ENCODE results near the gene MDH2. TPM values are rescaled to one million over a fixed set of nuclear protein-coding genes. Genes with fewer than 3 reads are reported as not detected.

MDH2 gene
- total and polyA plus RNA-seq, 2 of the 8 experiments (the other 6 are each of a cell fraction or from before 2014, with no cell fraction given) = 203 to 254 TPM

DNA sequence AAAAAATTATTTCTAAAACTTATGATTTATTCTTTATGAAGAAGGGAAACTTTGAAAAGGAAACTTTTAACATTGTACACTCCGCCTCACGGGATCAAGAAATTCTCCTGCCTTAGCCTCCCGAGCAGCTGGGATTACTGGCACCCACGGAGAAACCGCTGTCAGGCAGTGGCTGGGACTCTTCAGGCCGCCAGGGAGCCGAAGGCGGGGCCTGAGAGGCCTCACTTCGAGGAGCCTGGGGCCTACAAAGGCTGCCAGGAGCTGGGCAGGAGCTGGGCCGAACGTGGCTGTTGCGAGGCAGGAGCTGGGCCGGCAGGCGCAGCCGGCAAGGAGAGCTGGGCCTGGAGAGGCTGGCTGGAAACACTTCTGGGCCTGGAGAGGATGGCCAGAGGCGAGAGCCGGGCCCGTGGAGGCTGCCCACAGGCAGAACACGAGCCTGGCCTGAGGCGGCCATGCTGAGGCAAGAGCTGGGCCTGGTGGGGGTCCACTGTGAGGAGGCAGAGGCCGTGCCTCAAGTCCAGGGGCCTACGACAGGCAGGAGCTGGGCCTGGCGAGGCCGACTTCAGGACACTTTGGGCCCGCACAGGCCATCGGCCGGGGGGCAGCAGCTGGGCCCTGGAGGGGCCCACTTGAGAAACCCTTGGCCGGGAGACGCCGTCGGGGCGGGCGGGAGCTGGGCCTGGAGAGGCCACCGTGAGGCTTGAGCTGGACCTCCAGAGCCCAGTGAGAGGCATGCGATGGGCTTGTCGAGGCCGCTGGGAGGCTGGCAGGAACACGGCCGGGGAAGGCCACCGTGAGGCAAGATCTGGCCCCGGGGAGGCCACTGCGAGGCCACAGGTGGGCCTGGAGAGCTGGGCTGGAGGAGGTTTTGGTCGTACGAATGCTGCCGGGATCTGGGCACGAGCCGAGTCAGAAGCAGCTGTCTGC lies 23.7 kb downstream of the MDH2 start:
- POLR2A ChIA-PET (ENCODE audit: partially characterized antibody) = interaction anchor here (1.1 to 10.6 kb wide), 4 partner anchors 10 to 92 kb away, joined by 3 to 127 read pairs (median 3); partner anchors contain the start of genes MDH2 and STYXL1

More for the DNA sequence above, 23.7 kb downstream of the MDH2 start:
- Histone ChIP-seq H4K91ac (replicated peaks; ENCODE audit: insufficient read length, low read length) (no peak overlapping the region), H3K9ac (replicated peaks in 1 of 4; ENCODE audit: extremely low read depth in 1 of 4, low read depth in 3 of 4, low read length in 3 of 4) (0 out of 7 replicates have a peak overlapping the region, but pooled peaks of 1 of the 4 experiments have one; percentile 9), H2BK12ac (ENCODE audit: low read depth, low read length) (no peak overlapping the region), H3K4me2 (ENCODE audit: insufficient read depth in 1 of 2, low read depth in 2 of 2, low read length in 2 of 2) (no peak overlapping the region), H2BK5ac (ENCODE audit: low read depth, low read length) (no peak overlapping the region), H3K79me1 (ENCODE audit: low read depth, low read length) (no peaks in the 10 kb centered on the region), H2AFZ (ENCODE audit: low read length) (no peak overlapping the region), H3K36me3 (ENCODE audit: control insufficient read depth in 2 of 4, insufficient read depth in 4 of 4, low read length in 3 of 4) (peaks cover 0 to 4% (median under 1%) of the 10 kb centered on the region in 4 experiments; a peak in 2 of 8 replicates), H2BK15ac (ENCODE audit: low read length) (no peak overlapping the region), H3K79me2 (ENCODE audit: control insufficient read depth in 1 of 2, insufficient read depth in 2 of 2, low read length in 2 of 2) (no peaks in the 10 kb centered on the region), H3K27ac (ENCODE audit: low read depth, low read length) (no peak overlapping the region), H3K18ac (ENCODE audit: extremely low read depth, low read length) (no peak overlapping the region; the same call in 1 of the 2 replicates), H4K8ac (ENCODE audit: extremely low read depth, insufficient read depth, low read length) (no peak overlapping the region; the same call in 1 of the 2 replicates), H3K9me3 (ENCODE audit: insufficient read depth in 2 of 2, low read depth in 1 of 2, low read length in 1 of 2) (no peaks in the 10 kb centered on the region), H3K23me2 (ENCODE audit: low read depth, low read length) (no peaks in the 10 kb centered on the region), H3K27me3 (replicated peaks in 1 of 4; ENCODE audit: control insufficient read depth in 3 of 4, extremely low read depth in 1 of 4, insufficient read depth in 3 of 4, low read length in 3 of 4) (no peaks in the 10 kb centered on the region), H2AK5ac (ENCODE audit: low read depth, low read length) (no peak overlapping the region), H4K20me1 (replicated peaks in 1 of 2; ENCODE audit: control insufficient read depth in 1 of 2, insufficient read depth in 2 of 2, low read length in 2 of 2) (no peaks in the 10 kb centered on the region), H3K56ac (replicated peaks; ENCODE audit: insufficient read length, low read depth, low read length) (no peak overlapping the region), H3K4me1 (replicated peaks in 1 of 4; ENCODE audit: control insufficient read depth in 3 of 4, insufficient read depth in 4 of 4, low read length in 3 of 4) (peaks cover 0 to 3% (median 1%) of the 10 kb centered on the region in 4 experiments; a peak in 5 of 7 replicates), H3K4ac (replicated peaks; ENCODE audit: insufficient read length, low read depth, low read length) (no peak overlapping the region), H3K4me3 (ENCODE audit: extremely low read depth in 1 of 4, insufficient read depth in 2 of 4, low read depth in 3 of 4, low read length in 4 of 4) (no peak overlapping the region), H3K14ac (ENCODE audit: insufficient read length) (no peak overlapping the region), H4K5ac (ENCODE audit: insufficient read length, low read depth, low read length) (no peak overlapping the region), H3K23ac (ENCODE audit: insufficient read length) (no peak overlapping the region), H2BK20ac (ENCODE audit: low read length) (no peak overlapping the region), H2BK120ac (replicated peaks; ENCODE audit: low read depth, low read length) (no peak overlapping the region)
- FAIRE-seq (no peak), DNase-seq (ENCODE audit: low read depth in 1 of 2, low spot score in 2 of 2) (peak in 1 of 2 experiments; percentile 47)
- CTCF ChIA-PET (ENCODE audit: partially characterized antibody) = interaction anchor here (0.8 to 7.1 kb wide), 15 partner anchors 10 to 253 kb away, joined by 3 to 50 read pairs (median 4); no protein-coding TSS in a partner anchor
- WGBS, 2 experiments (ENCODE audit: extremely low coverage in 1 of 2, insufficient coverage in 1 of 2, insufficient read length in 1 of 2, insufficient replicate concordance in 2 of 2, low coverage in 1 of 2, low lambda C conversion rate in 2 of 2, missing lambda C conversion rate in 1 of 2) = 87% methylated on average over 31 of the region's 47 CpGs; no CpG with 5 or more reads in 1 of the 2 experiments
- TF ChIP-seq SAP30 (IDR thresholded peaks at IDR 0.05; ENCODE audit: insufficient read depth, insufficient replicate concordance, low read length) (no peak), RAD21 (IDR thresholded peaks at IDR 0.05 in 1 of 2, conservative IDR thresholded peaks at IDR 0.05 in 1 of 2; ENCODE audit: low read depth in 2 of 2, low read length in 2 of 2) (no peak)
